Activated T-cell treated with anti-CD3 and anti-CD28 coated beads, Interleukin-2, amount 50 U/mL, for 72 hours (primary cell): ENCODE data around the gene SPATA16. TPM values are rescaled to one million over a fixed set of nuclear protein-coding genes. Genes with fewer than 3 reads are reported as not detected.

ENCODE experiments used
- ATAC-seq, 2 donors: fragments of 150-1000 bp; cut with Tn5 transposase; replicated peaks in 1 of 2; 2 replicates each; pipeline ENCODE4 v1.10.0; 2021; ENCODE audit warnings: moderate library complexity in 2 of 2, mild to moderate bottlenecking in 1 of 2
- DNase-seq, 2 donors: peaks; one replicate each; pipeline ENCODE4 v3.0.0; 2021 to 2022; ENCODE audit warnings: mixed read lengths in 1 of 2
- H3K27ac Mint-ChIP-seq: one replicate; pipeline ENCODE4 v1.8.0; 2022; ENCODE audit warnings: mild to moderate bottlenecking, moderate library complexity, mixed read lengths
- H3K27me3 Mint-ChIP-seq: one replicate; pipeline ENCODE4 v1.8.0; 2022; ENCODE audit warnings: low read depth, mixed read lengths
- H3K36me3 Mint-ChIP-seq, 2 donors: one replicate each; pipeline ENCODE4 v1.8.0; 2022; ENCODE audit warnings: mixed read lengths in 2 of 2, mild to moderate bottlenecking in 1 of 2; ENCODE audit not compliant: insufficient read depth in 2 of 2
- H3K4me1 Mint-ChIP-seq: one replicate; pipeline ENCODE4 v1.8.0; 2022; ENCODE audit warnings: low read depth, mixed read lengths
- H3K4me3 Mint-ChIP-seq, 2 donors: one replicate each; pipeline ENCODE4 v1.8.0; 2022; ENCODE audit warnings: mild to moderate bottlenecking in 2 of 2, mixed read lengths in 2 of 2, moderate library complexity in 2 of 2
- H3K9me3 Mint-ChIP-seq, 2 donors: one replicate each; pipeline ENCODE4 v1.8.0; 2022; ENCODE audit warnings: mixed read lengths in 2 of 2
- total RNA-seq, 2 donors: library from RNA; stranded (reverse); gene quantifications; one replicate each; pipeline ENCODE4 v1.2.3, GENCODE V29; 2022

Gene SPATA16
- total RNA-seq, 2 donors from 2014 or later = not detected

DNA sequence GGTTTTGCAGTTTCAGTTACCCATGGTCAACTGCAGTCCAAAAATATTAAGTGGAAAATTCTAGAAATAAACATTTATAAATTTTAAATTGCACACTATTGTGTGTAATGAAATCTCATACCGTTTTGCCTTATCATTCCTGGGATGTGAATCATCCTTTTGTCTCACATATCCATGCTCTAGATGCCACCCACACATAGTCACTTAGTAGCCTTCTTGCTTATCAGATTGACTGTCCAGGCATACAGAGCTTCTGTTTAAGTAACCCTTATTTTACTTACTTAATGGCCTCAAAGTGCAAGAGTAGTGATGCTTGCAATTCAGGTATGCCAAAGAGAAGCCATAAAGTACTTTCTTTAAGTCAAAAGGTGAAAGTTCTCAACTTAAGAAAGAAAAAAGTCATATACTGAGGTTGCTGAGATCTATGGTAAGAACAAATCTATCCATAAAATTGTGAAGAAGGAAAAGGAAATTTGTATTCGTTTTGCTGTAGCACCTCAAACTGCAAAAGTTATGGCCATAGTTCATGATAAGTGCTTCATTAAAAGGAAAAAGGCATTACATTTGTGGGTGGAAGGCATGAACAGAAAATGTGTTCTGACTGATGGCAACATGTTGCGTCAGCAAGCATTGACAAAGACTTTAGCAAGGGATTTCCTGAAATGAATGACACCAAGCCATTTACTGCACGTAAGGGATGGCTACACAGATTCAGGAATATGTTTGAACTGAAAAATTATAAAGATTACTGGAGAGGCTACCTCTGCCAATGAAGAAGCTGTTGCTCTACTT is 43.8 kb downstream of the SPATA16 start:
- H3K27ac Mint-ChIP-seq = no peak overlapping the region
- DNase-seq = no peak
- ATAC-seq = no peak
- H3K4me1 Mint-ChIP-seq = no peaks in the 10 kb centered on the region
- no peaks in the 10 kb centered on the region for H3K27me3 Mint-ChIP-seq
- no peak overlapping the region for H3K4me3 Mint-ChIP-seq
- H3K9me3 Mint-ChIP-seq = peaks cover 4 to 7% of the 10 kb centered on the region in 2 donors
- no peaks in the 10 kb centered on the region for H3K36me3 Mint-ChIP-seq

DNA sequence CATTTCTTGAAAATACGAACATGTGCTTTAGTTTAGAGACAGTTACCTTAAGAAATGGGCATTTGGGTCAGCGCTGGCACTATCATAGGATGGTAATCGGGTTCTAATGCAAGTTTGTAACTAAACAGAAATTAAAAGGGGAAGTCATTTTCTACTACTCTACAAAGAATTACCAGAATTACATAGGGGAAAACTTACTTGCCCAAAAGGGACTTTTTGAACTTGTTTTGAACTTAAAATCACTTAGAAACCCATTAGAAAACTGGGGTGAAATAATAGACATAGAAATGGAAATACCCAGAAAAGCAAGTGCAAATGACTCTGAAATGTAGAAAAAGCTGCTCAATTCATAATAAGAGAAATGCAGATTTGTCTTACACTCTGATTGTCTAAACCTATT is 44.9 kb downstream of the SPATA16 start:
- H3K27me3 Mint-ChIP-seq = no peaks in the 10 kb centered on the region
- peaks cover 0 to 2% of the 10 kb centered on the region in 2 donors for H3K9me3 Mint-ChIP-seq
- no peaks in the 10 kb centered on the region for H3K36me3 Mint-ChIP-seq
- no peak overlapping the region for H3K27ac Mint-ChIP-seq
- H3K4me3 Mint-ChIP-seq = no peak overlapping the region
- H3K4me1 Mint-ChIP-seq = no peaks in the 10 kb centered on the region
- DNase-seq (no peak), ATAC-seq (no peak)

DNA sequence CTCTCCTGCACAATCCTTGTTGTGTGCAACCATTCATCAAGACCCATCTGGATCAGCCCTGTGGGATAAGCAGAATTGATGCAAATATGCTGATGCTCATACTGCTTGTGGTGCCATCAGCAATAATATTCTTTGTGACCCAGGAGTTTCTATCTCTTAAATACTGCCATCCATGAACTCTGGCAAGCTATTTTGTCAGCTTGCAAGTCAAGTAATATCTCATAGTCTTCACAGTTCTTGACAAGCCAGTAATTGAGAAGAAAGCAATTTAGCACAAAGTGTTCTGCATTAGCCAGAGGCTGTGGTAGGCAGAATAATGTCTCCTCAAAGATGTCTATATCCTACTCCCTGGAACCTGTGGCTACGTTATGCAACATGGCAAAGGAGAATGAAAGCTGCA is 49.0 kb downstream of the SPATA16 start:
- H3K27me3 Mint-ChIP-seq = no peaks in the 10 kb centered on the region

DNA sequence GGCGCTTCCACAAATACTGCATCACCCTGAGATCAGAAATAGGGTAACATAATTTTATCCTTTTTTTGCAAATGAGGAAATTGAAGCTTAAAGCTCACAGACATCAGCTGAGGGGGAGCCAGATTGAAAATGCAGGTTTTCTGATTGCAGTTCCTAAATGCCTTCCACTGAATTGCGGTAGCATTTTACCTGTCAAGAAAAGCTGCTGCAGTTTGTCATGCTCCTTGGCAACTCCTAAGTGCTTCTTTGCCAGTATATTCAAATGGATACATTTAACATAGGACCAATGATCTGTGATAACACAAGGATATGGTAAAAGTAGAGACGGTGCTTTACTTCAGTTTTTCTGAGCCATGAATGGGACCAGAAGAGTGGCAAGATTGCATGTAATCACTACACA is 50.5 kb downstream of the SPATA16 start:
- Mint-ChIP-seq H3K36me3 (no peaks in the 10 kb centered on the region), H3K4me3 (no peak overlapping the region), H3K9me3 (peaks cover 4 to 5% of the 10 kb centered on the region in 2 donors), H3K4me1 (no peaks in the 10 kb centered on the region), H3K27me3 (no peaks in the 10 kb centered on the region), H3K27ac (no peak overlapping the region)
- DNase-seq (no peak), ATAC-seq (no peak)

More for the DNA sequence above, 49.0 kb downstream of the SPATA16 start:
- ATAC-seq (no peak), DNase-seq (no peak)
- no peak overlapping the region for H3K4me3 Mint-ChIP-seq
- no peaks in the 10 kb centered on the region for H3K36me3 Mint-ChIP-seq
- peaks cover 4 to 5% of the 10 kb centered on the region in 2 donors for H3K9me3 Mint-ChIP-seq
- no peak overlapping the region for H3K27ac Mint-ChIP-seq
- no peaks in the 10 kb centered on the region for H3K4me1 Mint-ChIP-seq

DNA sequence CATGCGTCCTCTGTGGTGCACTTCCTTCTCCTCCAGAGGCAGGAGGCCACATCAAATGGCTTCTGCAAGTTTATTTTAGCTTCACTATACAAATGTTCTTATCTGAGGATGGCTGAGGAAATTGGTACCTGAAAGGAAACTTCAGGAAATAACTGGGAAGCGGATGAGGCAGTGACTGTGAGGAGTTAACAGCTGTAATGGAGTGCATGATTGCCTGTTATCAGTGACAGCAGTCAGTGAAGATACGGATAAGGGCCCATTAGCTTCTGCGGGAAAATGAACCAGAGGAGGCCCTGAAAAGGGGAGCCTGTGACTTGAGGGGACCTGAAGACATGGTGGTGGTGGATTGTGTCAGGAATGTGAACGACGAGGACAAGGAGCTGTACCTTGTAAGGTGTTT is 51.8 kb downstream of the SPATA16 start:
- Mint-ChIP-seq H3K27ac (no peak overlapping the region), H3K4me3 (no peak overlapping the region), H3K36me3 (no peaks in the 10 kb centered on the region), H3K4me1 (no peaks in the 10 kb centered on the region), H3K9me3 (peaks cover 4 to 11% of the 10 kb centered on the region in 2 donors), H3K27me3 (no peaks in the 10 kb centered on the region)
- DNase-seq = no peak
- no peak for ATAC-seq

DNA sequence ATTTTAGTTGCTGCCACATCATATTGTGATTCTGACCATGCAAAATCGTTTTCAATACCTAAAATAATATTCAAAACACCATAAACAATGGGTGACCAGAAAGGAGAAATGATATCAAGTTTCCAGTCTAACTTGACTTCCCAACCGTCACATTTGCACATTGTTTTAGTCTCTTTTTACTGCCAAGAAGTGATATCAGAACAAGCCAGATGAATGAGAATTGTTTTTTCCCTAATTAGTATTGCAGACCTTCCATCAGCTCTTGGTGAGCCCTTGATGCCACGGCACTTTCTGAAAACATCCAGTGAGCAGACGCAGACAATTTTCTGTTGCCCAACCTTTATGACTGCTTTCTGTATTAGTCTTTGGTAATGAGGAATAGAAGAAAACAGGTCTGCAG is 62.5 kb downstream of the SPATA16 start:
- no peak for DNase-seq
- Mint-ChIP-seq H3K9me3 (peaks cover 2 to 4% of the 10 kb centered on the region in 2 donors), H3K4me3 (no peak overlapping the region), H3K27me3 (no peaks in the 10 kb centered on the region), H3K4me1 (no peaks in the 10 kb centered on the region), H3K27ac (no peak overlapping the region), H3K36me3 (no peaks in the 10 kb centered on the region)
- no peak for ATAC-seq

DNA sequence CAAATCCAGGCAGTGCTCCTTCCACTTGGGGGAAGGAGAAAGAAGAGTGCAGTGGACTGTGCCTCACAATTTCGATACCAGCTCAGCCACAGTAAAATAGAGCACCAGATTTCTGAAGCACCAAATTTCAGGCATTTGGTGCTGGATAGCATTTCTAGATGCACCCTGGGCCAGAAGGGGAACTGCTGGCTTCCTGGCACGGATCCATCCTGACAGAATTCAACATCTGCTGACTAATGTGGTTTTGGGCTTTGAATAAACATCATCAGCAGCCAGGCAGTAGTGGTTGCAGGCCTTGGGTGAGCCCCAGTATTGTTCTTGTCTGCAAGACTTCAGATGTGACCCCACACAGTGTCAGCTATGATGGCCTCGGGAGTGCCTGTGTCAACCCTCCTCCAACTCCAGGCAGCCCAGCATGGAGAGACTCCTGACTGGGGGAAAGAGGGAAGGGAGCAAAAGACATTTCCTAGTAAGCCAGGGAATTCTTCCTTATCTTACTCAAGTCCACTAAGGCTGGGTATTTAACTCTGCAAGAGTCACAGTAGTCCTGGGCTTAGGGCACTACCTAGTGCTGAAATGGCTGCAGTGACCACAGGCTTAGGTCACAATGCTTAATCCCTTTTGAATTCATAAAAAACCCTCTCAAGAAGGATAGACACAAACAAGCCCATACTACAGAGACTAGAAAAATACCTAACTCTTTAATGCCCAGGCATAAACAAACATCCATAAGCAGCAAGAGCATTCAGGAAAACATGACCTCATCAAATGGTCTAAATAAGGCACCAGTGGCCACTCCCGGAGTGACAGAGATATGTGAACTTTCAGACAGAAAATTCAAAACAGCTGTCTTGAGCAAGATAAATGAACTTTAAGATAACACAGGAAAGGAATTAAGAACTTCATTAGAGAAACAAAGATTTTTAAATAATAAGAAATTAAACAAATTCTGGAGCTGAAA is 74.7 kb downstream of the SPATA16 start:
- peaks cover 4 to 6% of the 10 kb centered on the region in 2 donors for H3K9me3 Mint-ChIP-seq
- DNase-seq = no peak

DNA sequence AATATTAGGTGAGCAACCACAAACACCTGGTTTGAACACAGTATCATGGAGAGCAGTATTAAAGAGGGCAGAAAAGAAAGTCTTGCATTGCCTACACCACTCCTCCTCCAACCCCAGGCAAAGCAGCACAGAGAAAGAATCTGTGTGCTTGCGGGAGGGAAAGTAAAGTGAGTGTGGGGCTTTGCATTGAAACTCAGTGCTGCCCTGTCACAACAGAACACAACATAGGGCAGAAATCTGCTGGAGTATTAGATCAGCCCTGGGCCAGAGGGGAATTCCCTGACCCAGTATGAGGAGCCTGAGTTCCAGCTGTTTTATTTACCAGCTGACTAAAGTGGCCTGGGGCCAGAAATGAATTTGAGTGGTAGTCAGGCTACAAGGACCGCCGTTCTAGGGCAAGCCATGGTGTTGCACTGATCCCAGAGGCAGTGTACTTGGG is 75.5 kb downstream of the SPATA16 start:
- H3K27me3 Mint-ChIP-seq = no peaks in the 10 kb centered on the region
- H3K4me1 Mint-ChIP-seq = no peaks in the 10 kb centered on the region
- peaks cover 1 to 4% of the 10 kb centered on the region in 2 donors for H3K9me3 Mint-ChIP-seq
- no peak overlapping the region for H3K4me3 Mint-ChIP-seq
- no peak overlapping the region for H3K27ac Mint-ChIP-seq
- peaks cover 0 to 1% of the 10 kb centered on the region in 2 donors for H3K36me3 Mint-ChIP-seq
- no peak for DNase-seq
- ATAC-seq = no peak

More for the DNA sequence above, 74.7 kb downstream of the SPATA16 start:
- H3K4me1 Mint-ChIP-seq = no peaks in the 10 kb centered on the region
- no peak overlapping the region for H3K4me3 Mint-ChIP-seq
- no peak for ATAC-seq
- no peaks in the 10 kb centered on the region for H3K27me3 Mint-ChIP-seq
- H3K27ac Mint-ChIP-seq = no peak overlapping the region
- peaks cover 0 to 1% of the 10 kb centered on the region in 2 donors for H3K36me3 Mint-ChIP-seq

DNA sequence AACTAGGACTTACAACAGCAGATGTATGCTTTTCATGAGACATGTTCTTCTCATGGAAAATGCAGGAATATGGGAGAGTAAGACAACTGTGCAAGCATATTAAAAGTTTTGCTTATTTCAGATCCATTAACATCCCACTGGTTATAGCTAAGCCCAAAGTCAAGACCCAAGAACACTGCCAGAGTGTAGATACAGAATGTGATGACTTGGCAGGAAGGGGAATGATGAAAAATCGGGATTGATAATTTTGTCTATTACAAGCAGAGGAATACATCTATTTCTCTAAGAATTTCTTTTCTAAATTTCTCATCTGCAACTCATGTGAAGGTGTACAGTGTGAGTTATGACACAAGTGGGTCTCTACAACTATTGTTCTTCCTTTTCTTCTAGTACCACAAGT is 76.4 kb downstream of the SPATA16 start:
- H3K4me1 Mint-ChIP-seq = no peaks in the 10 kb centered on the region
- no peak overlapping the region for H3K27ac Mint-ChIP-seq
- no peak overlapping the region for H3K4me3 Mint-ChIP-seq
- H3K27me3 Mint-ChIP-seq = no peaks in the 10 kb centered on the region
- peaks cover 1 to 4% of the 10 kb centered on the region in 2 donors for H3K9me3 Mint-ChIP-seq
- DNase-seq (no peak), ATAC-seq (no peak)
- H3K36me3 Mint-ChIP-seq = peaks cover 0 to 1% of the 10 kb centered on the region in 2 donors

DNA sequence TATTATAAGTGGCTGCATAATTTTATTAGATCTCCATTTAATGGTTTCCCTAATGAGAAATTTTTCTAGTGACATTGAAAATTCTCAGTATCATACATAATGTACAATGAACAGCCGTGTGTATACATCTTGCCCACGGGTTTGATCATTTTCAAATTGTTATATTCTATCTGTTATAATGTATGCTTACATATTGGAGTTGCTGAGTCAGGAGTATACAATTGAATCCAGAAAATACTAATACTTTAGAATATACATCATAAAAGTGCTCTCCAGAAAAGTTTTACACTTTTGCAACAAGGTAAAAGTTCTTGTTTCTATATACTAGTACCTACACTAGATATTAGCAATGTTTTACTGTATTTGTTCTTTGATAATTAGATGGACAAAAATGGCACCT is 82.8 kb downstream of the SPATA16 start:
- Mint-ChIP-seq H3K9me3 (peaks cover 1 to 2% of the 10 kb centered on the region in 2 donors), H3K4me3 (no peak overlapping the region), H3K4me1 (no peaks in the 10 kb centered on the region), H3K27me3 (no peaks in the 10 kb centered on the region), H3K36me3 (no peaks in the 10 kb centered on the region), H3K27ac (no peak overlapping the region)
- ATAC-seq (no peak), DNase-seq (no peak)

DNA sequence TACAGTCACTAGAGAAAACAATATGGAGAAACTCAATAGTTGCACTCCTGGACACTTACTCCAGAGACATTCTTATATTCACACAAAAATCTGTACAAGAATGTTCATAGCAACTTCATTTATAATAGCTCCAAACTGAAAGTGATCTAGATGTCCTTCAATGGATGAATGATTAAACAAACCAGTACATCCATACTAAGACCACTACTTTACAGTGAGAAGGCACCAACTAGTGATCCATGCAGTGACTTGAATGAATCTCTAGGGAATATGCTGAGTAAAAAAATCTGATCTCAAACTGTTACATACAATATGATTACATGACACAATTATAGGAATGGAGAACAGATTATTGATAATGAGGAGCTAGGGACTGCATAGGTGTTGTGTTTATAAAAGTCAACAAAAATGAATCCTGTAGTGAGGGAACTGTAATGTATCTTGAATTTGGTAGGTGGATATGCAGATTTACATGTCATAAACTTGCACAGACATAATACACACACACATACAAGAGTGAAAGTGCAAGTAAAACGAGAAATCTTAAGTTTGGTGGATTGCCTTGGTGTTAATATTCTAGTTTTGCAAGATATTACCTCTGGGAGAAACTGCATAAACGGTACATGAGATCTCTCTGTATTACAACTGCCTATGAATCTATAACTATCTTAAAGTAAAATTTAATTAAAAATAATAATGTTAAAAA is 85.7 kb downstream of the SPATA16 start:
- Mint-ChIP-seq H3K27ac (no peak overlapping the region), H3K36me3 (no peaks in the 10 kb centered on the region), H3K27me3 (no peaks in the 10 kb centered on the region), H3K4me3 (no peak overlapping the region), H3K4me1 (no peaks in the 10 kb centered on the region), H3K9me3 (peaks cover 1 to 2% of the 10 kb centered on the region in 2 donors)
- ATAC-seq (no peak), DNase-seq (no peak)

DNA sequence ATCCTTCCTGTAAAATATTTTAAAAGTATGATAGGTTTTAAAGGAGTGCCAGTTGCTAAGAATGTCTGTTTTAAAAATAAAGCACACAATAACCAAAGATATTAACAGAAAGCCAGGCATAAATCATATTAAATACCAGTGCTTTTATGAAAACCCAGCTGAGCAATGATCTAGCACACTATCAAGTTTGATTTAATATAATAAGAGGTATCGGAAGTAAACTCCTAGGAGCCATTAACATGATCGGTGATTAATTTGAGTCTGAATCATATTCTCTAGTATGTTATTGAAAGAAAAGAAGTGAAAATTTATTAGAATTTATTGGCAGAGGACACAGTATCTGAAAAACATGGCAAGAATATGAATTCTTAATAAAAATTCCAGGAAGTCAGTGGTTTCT is 91.7 kb downstream of the SPATA16 start:
- Mint-ChIP-seq H3K4me1 (no peaks in the 10 kb centered on the region), H3K27ac (no peak overlapping the region), H3K27me3 (no peaks in the 10 kb centered on the region), H3K4me3 (no peak overlapping the region), H3K36me3 (no peaks in the 10 kb centered on the region), H3K9me3 (peaks cover 0 to 2% of the 10 kb centered on the region in 2 donors)
- ATAC-seq = no peak
- DNase-seq = no peak
